NT2/D1 (cell line): ENCODE results near the gene FAM162A.

ENCODE experiments used
- SUZ12 ChIP-seq: IDR thresholded peaks from 2 replicates; pipeline ENCODE4 v1.6.1; 2011; ENCODE audit not compliant: insufficient read length, insufficient read depth; ENCODE audit errors: extremely low read depth
- YY1 ChIP-seq: IDR thresholded peaks from 2 replicates; pipeline ENCODE4 v1.6.1; 2011; ENCODE audit not compliant: insufficient read length, insufficient read depth
- ZNF274 ChIP-seq: IDR thresholded peaks from 2 replicates; pipeline ENCODE4 v1.6.1; 2011; ENCODE audit warnings: mild to moderate bottlenecking, low read depth, low read length

DNA sequence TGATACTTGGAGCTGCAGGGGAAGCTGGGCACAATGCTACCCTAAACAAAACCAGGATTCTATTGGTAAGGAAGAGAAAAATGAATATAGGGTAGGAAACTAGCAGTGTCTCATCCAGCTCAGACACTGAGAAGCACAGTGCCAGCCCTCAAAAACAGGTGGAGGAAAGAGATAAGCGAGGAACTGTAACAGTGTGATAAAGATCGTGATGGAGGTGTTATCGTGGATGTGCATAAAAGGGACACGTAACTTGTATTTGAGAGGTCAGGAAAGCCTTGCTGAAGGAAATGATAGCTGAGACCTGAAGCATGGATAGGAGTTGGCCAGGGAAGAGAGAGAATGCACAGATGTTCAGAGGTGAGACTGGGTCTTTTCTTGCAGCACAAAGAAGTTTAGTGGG is 28.4 kb upstream of the FAM162A start:
- no peak for TF ChIP-seq SUZ12
- no peak for TF ChIP-seq YY1
- no peak for TF ChIP-seq ZNF274
